Thyroid gland (tissue), 4 donors: ENCODE measurements around the gene KIAA2012.

Experiments used
- CTCF ChIP-seq, 6 experiments: fragments of 200-600 bp in 3 of 6; fragments of 450-650 bp in 3 of 6; sonication (generic) in 3 of 6; IDR thresholded peaks; one replicate each; pipeline ENCODE4 v1.5.1; 2016 to 2019; ENCODE audit warnings: antibody characterized with exemption in 6 of 6, mild to moderate bottlenecking in 2 of 6, inconsistent platforms in 1 of 6, moderate library complexity in 1 of 6
- POLR2A ChIP-seq, 2 donors: fragments of 450-650 bp; IDR thresholded peaks; one replicate each; pipeline ENCODE4 v1.6.1; 2017; ENCODE audit warnings: antibody characterized with exemption in 2 of 2, mild to moderate bottlenecking in 2 of 2, moderate library complexity in 1 of 2

GRCh38 chr2:202049840-202050239 is 23.2 kb upstream of the KIAA2012 start:
- TF ChIP-seq CTCF (IDR thresholded peaks at IDR 0.05) (no peak), POLR2A (IDR thresholded peaks at IDR 0.05) (no peak)
